T-cell (primary cell): Measurements from ENCODE around the gene PXMP4. TPM values are rescaled to one million over a fixed set of nuclear protein-coding genes. Genes with fewer than 3 reads are reported as not detected.

Experiments
- ATAC-seq, 4 experiments: fragments of 200-7000 bp in 3 of 4; fragments of 150-1000 bp in 1 of 4; cut with Tn5 transposase; replicated peaks in 1 of 4; 1 replicate in 3 of 4; 2 replicates in 1 of 4; pipeline ENCODE4 v1.10.0; 2021; ENCODE audit warnings: moderate library complexity in 3 of 4, mild to moderate bottlenecking in 2 of 4, moderate number of reproducible peaks in 1 of 4
- CTCF ChIA-PET, 2 donors: fragments of 300-600 bp; sonication (Branson Sonifier 250); formaldehyde crosslinking; loops; one replicate each; lab custom pipeline; 2022; ENCODE audit warnings: antibody characterized with exemption in 2 of 2; lab: Charles Lee
- POLR2A ChIA-PET, 2 donors: fragments of 300-600 bp; sonication (Branson Sonifier 250); formaldehyde crosslinking; loops; one replicate each; lab custom pipeline; 2022; ENCODE audit warnings: antibody characterized with exemption in 2 of 2; lab: Charles Lee
- DNase-seq, 35 experiments: peaks; one replicate each; pipeline versions ENCODE4 v3.0.0 to v3.0.0-alpha.2; 2013 to 2023
- H3K27ac ChIP-seq: one replicate; pipeline ENCODE4 v1.5.1; 2013; ENCODE audit warnings: low read length
- H3K27me3 ChIP-seq, 2 experiments: replicated peaks in 1 of 2; 1 replicate in 1 of 2; 2 replicates in 1 of 2; pipeline versions ENCODE4 v1.6.1 to v1.7.0; 2013; ENCODE audit warnings: low read length in 1 of 2, mixed read lengths in 1 of 2; ENCODE audit not compliant: control insufficient read depth in 2 of 2, insufficient read depth in 2 of 2; ENCODE audit errors: extremely low read depth in 1 of 2
- H3K36me3 ChIP-seq, 2 donors: 1 replicate in 1 of 2; 2 replicates in 1 of 2; pipeline versions ENCODE4 v1.6.1 to v1.7.0; 2013; ENCODE audit warnings: low read length in 1 of 2; ENCODE audit not compliant: control insufficient read depth in 2 of 2, insufficient read depth in 1 of 2; ENCODE audit errors: extremely low read depth in 1 of 2
- H3K4me1 ChIP-seq, 2 experiments: 1 replicate in 1 of 2; 2 replicates in 1 of 2; pipeline versions ENCODE4 v1.6.1 to v1.7.0; 2013; ENCODE audit warnings: low read length in 2 of 2, mixed read lengths in 1 of 2; ENCODE audit not compliant: insufficient read depth in 2 of 2, control insufficient read depth in 1 of 2; ENCODE audit errors: extremely low read depth in 1 of 2
- H3K4me3 ChIP-seq, 2 donors: 1 replicate in 1 of 2; 2 replicates in 1 of 2; pipeline versions ENCODE4 v1.5.1 to v1.7.0; 2013; ENCODE audit warnings: mild to moderate bottlenecking in 2 of 2, low read length in 1 of 2, moderate library complexity in 1 of 2; ENCODE audit not compliant: control insufficient read depth in 1 of 2; ENCODE audit errors: extremely low read depth in 1 of 2
- H3K9me3 ChIP-seq: 2 replicates; pipeline ENCODE4 v1.7.0; 2013
- H3K27ac Mint-ChIP-seq, 2 donors: one replicate each; pipeline ENCODE4 v1.8.0; 2020 to 2021; ENCODE audit warnings: mild to moderate bottlenecking in 2 of 2, mixed read lengths in 2 of 2
- H3K27me3 Mint-ChIP-seq, 2 donors: one replicate each; pipeline ENCODE4 v1.8.0; 2021 to 2022; ENCODE audit warnings: mixed read lengths in 2 of 2
- H3K36me3 Mint-ChIP-seq: one replicate; pipeline ENCODE4 v1.8.0; 2021; ENCODE audit warnings: mixed read lengths
- H3K4me1 Mint-ChIP-seq, 3 donors: one replicate each; pipeline ENCODE4 v1.8.0; 2020 to 2022; ENCODE audit warnings: mixed read lengths in 3 of 3, mild to moderate bottlenecking in 1 of 3
- H3K4me3 Mint-ChIP-seq, 3 donors: one replicate each; pipeline ENCODE4 v1.8.0; 2020 to 2022; ENCODE audit warnings: mild to moderate bottlenecking in 3 of 3, mixed read lengths in 3 of 3, moderate library complexity in 3 of 3
- H3K9me3 Mint-ChIP-seq, 3 donors: one replicate each; pipeline ENCODE4 v1.8.0; 2020 to 2022; ENCODE audit warnings: mixed read lengths in 3 of 3
- WGBS: methylation state at CpG from one replicate; pipeline ENCODE4 v1.1.5; 2013; ENCODE audit warnings: missing lambda C conversion rate; ENCODE audit not compliant: insufficient coverage; 5-methylcytosine and 5-hydroxymethylcytosine counted together
- total RNA-seq, 35 experiments: library from RNA in 6 of 35; stranded (reverse) in 6 of 35; fragments of 120-200 nt in 1 of 35; gene quantifications; one replicate each; pipeline versions ENCODE4 v1.2.1 to v1.2.4 and lab custom pipeline; 2013 to 2026

Gene PXMP4
- total RNA-seq, 5 donors from 2014 or later (not counting 1 experiment from before 2014, with no cell fraction given): 6.1 to 15.4 (median 13.9) TPM

- H3K4me1 ChIP-seq: peaks cover 4 to 13% of the 10 kb centered on the region in 2 experiments
- Mint-ChIP-seq H3K27ac (peak overlapping the region in 1 of 2 donors; percentile 28), H3K27me3 (no peaks in the 10 kb centered on the region), H3K36me3 (no peaks in the 10 kb centered on the region), H3K4me3 (no peak overlapping the region), H3K4me1 (peaks cover 7 to 12% (median 11%) of the 10 kb centered on the region in 3 donors), H3K9me3 (no peaks in the 10 kb centered on the region)
- POLR2A ChIA-PET: no interaction called here
- no peaks in the 10 kb centered on the region for H3K9me3 ChIP-seq
- no peak overlapping the region for H3K4me3 ChIP-seq
- DNase-seq (no peak), ATAC-seq (no peak)
- H3K27me3 ChIP-seq: no peaks in the 10 kb centered on the region
- CTCF ChIA-PET: interaction anchor here in 1 of 2 donors (0.7 kb wide), 1 partner anchor 13 kb away, joined by 5 read pairs; no protein-coding TSS in a partner anchor
- no peak overlapping the region for H3K27ac ChIP-seq
- no peaks in the 10 kb centered on the region for H3K36me3 ChIP-seq
- 88% methylated on average over 5 of the region's 6 CpGs for WGBS
These were observed 25.5 kb downstream of the PXMP4 start for GRCh38 chr20:33694639-33695012.

GRCh38 chr20:33693741-33694638, 26.1 kb downstream of the PXMP4 start:
- POLR2A ChIA-PET: no interaction called here
- ATAC-seq (no peak), DNase-seq (no peak)
- no peak overlapping the region for H3K27ac ChIP-seq
- H3K9me3 ChIP-seq: no peaks in the 10 kb centered on the region
- no peaks in the 10 kb centered on the region for H3K27me3 ChIP-seq
- no peak overlapping the region for H3K4me3 Mint-ChIP-seq
- H3K4me3 ChIP-seq: no peak overlapping the region
- H3K27ac Mint-ChIP-seq: peak overlapping the region; percentile 13 to 28
- CTCF ChIA-PET: no interaction called here
- peaks cover 13 to 19% (median 17%) of the 10 kb centered on the region in 3 donors for H3K4me1 Mint-ChIP-seq
- H3K4me1 ChIP-seq: peaks cover 10 to 19% of the 10 kb centered on the region in 2 experiments
- H3K9me3 Mint-ChIP-seq: no peaks in the 10 kb centered on the region
- no peaks in the 10 kb centered on the region for H3K27me3 Mint-ChIP-seq
- no peaks in the 10 kb centered on the region for H3K36me3 Mint-ChIP-seq
- H3K36me3 ChIP-seq: no peaks in the 10 kb centered on the region
- WGBS: 92% methylated on average over 11 of the region's 17 CpGs

GRCh38 chr20:33693289-33693688, 26.8 kb downstream of the PXMP4 start:
- H3K4me3 ChIP-seq: no peak overlapping the region
- no peaks in the 10 kb centered on the region for H3K27me3 Mint-ChIP-seq
- no peak overlapping the region for H3K27ac ChIP-seq
- ChIA-PET POLR2A (no interaction called here), CTCF (no interaction called here)
- H3K4me1 ChIP-seq: peaks cover 16 to 21% of the 10 kb centered on the region in 2 experiments
- H3K36me3 Mint-ChIP-seq: no peaks in the 10 kb centered on the region
- H3K27ac Mint-ChIP-seq: no peak overlapping the region
- no peaks in the 10 kb centered on the region for H3K9me3 Mint-ChIP-seq
- no peaks in the 10 kb centered on the region for H3K9me3 ChIP-seq
- H3K4me1 Mint-ChIP-seq: peaks cover 16 to 26% (median 24%) of the 10 kb centered on the region in 3 donors
- H3K4me3 Mint-ChIP-seq: no peak overlapping the region
- H3K27me3 ChIP-seq: no peaks in the 10 kb centered on the region
- no peaks in the 10 kb centered on the region for H3K36me3 ChIP-seq
- no peak for DNase-seq
- WGBS: 89% methylated on average over 3 of the region's 5 CpGs
- no peak for ATAC-seq

GRCh38 chr20:33689973-33690372, 30.1 kb downstream of the PXMP4 start:
- H3K27me3 Mint-ChIP-seq: no peaks in the 10 kb centered on the region
- H3K4me1 Mint-ChIP-seq: peaks cover 23 to 42% (median 40%) of the 10 kb centered on the region in 3 donors
- Histone ChIP-seq H3K4me1 (peaks cover 24 to 34% of the 10 kb centered on the region in 2 experiments), H3K27ac (peak overlapping the region; percentile 56), H3K9me3 (no peaks in the 10 kb centered on the region), H3K4me3 (peak overlapping the region in 1 of 2 donors; percentile 25), H3K36me3 (no peaks in the 10 kb centered on the region), H3K27me3 (no peaks in the 10 kb centered on the region)
- ATAC-seq: peak; percentile 28 to 61 (median 50)
- CTCF ChIA-PET: interaction anchor here (0.5 to 0.6 kb wide), 2 partner anchors 57 to 683 kb away, joined by 3 to 5 read pairs; no protein-coding TSS in a partner anchor
- no peaks in the 10 kb centered on the region for H3K9me3 Mint-ChIP-seq
- H3K27ac Mint-ChIP-seq: peak overlapping the region; percentile 92 to 94
- POLR2A ChIA-PET: interaction anchor here (0.5 to 0.6 kb wide), 3 partner anchors 168 to 422 kb away, joined by 3 to 4 read pairs (median 3); partner anchors contain the start of gene EIF2S2 (in 1 of the 2)
- DNase-seq: peak in 25 of 35 experiments; percentile 19 to 70 (median 38)
- 0% methylated on average over 1 of the region's 4 CpGs for WGBS
- H3K36me3 Mint-ChIP-seq: no peaks in the 10 kb centered on the region
- peak overlapping the region; percentile 54 to 59 (median 57) for H3K4me3 Mint-ChIP-seq

GRCh38 chr20:33689493-33689892, 30.6 kb downstream of the PXMP4 start:
- no peak for DNase-seq
- H3K9me3 Mint-ChIP-seq: no peaks in the 10 kb centered on the region
- H3K9me3 ChIP-seq: no peaks in the 10 kb centered on the region
- no peaks in the 10 kb centered on the region for H3K36me3 Mint-ChIP-seq
- CTCF ChIA-PET: interaction anchor here in 1 of 2 donors (0.5 kb wide), 1 partner anchor 57 kb away, joined by 5 read pairs; no protein-coding TSS in a partner anchor
- no peaks in the 10 kb centered on the region for H3K36me3 ChIP-seq
- no peak overlapping the region for H3K4me3 ChIP-seq
- H3K4me1 ChIP-seq: peaks cover 24 to 39% of the 10 kb centered on the region in 2 experiments
- H3K27ac ChIP-seq: peak overlapping the region; percentile 56
- no peak for ATAC-seq
- H3K27ac Mint-ChIP-seq: peak overlapping the region; percentile 92 to 94
- POLR2A ChIA-PET: interaction anchor here in 1 of 2 donors (0.6 kb wide), 1 partner anchor 423 kb away, joined by 4 read pairs; the partner anchor contains the start of gene EIF2S2
- no peaks in the 10 kb centered on the region for H3K27me3 Mint-ChIP-seq
- H3K4me3 Mint-ChIP-seq: peak overlapping the region in 1 of 3 donors; percentile 57
- H3K27me3 ChIP-seq: no peaks in the 10 kb centered on the region
- no CpG with 5 or more reads among the region's 1 CpG for WGBS
- peaks cover 23 to 47% (median 43%) of the 10 kb centered on the region in 3 donors for H3K4me1 Mint-ChIP-seq

GRCh38 chr20:33688938-33689424, 31.1 kb downstream of the PXMP4 start:
- H3K4me1 ChIP-seq: peaks cover 24 to 40% of the 10 kb centered on the region in 2 experiments
- ChIA-PET POLR2A (interaction anchor here in 1 of 2 donors (0.6 kb wide), 1 partner anchor 423 kb away, joined by 4 read pairs; the partner anchor contains the start of gene EIF2S2), CTCF (no interaction called here)
- H3K27ac ChIP-seq: no peak overlapping the region
- ATAC-seq (no peak), DNase-seq (no peak)
- Mint-ChIP-seq H3K4me1 (peaks cover 23 to 50% (median 47%) of the 10 kb centered on the region in 3 donors), H3K27ac (peak overlapping the region; percentile 92 to 94), H3K9me3 (no peaks in the 10 kb centered on the region), H3K4me3 (no peak overlapping the region), H3K36me3 (no peaks in the 10 kb centered on the region), H3K27me3 (no peaks in the 10 kb centered on the region)
- no peaks in the 10 kb centered on the region for H3K9me3 ChIP-seq
- no peak overlapping the region for H3K4me3 ChIP-seq
- no peaks in the 10 kb centered on the region for H3K36me3 ChIP-seq
- no peaks in the 10 kb centered on the region for H3K27me3 ChIP-seq
- no CpG with 5 or more reads among the region's 3 CpGs for WGBS
